Peyer's patch (tissue), 4 donors: ENCODE data around the gene C2orf81.

Experiments used
- POLR2A ChIP-seq, 2 donors: fragments of 450-650 bp; IDR thresholded peaks; one replicate each; pipeline ENCODE4 v1.5.1; 2017; ENCODE audit warnings: antibody characterized with exemption in 2 of 2, mild to moderate bottlenecking in 2 of 2, moderate library complexity in 2 of 2
- TF ChIP-seq, protein P1 (sequence below), 6 experiments: fragments of 450-650 bp in 4 of 6; fragments of 200-600 bp in 2 of 6; sonication (generic) in 1 of 6; IDR thresholded peaks; one replicate each; pipeline ENCODE4 v1.5.1; 2017 to 2019; ENCODE audit warnings: antibody characterized with exemption in 6 of 6, mild to moderate bottlenecking in 3 of 6, moderate library complexity in 1 of 6

DNA sequence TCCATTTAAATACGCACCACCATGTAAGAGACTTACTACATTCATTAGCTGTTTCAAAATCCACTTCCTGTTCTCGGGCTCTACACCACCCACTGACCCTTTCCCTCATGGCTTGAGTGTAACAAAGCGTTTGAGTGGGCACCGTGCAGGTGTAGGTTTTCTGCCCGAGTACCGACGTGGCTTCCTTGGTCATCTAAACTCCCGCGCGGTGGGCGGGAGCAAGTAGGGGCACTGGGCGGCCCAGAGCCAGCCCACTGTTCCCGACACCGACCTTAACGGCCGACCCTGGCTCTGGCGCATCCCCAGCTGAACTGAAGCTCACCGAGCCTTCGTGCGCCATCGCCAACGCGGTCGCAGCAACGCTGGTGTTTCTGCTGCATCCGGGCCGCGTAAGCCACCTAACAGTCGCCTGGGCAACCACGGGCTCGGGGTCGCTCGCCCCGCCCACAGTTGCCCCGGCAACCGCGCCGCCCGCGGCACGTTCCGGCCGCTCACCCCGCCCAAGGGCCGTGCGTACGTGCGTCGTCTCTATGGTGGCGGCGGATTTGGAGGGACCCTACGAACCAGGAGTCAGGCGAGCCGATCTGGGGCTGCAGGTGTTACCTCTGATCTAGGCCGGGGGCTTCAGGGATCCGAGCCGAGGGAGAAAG is at the start of gene C2orf81, which contains the start of gene WDR54:
- TF ChIP-seq, protein P1, sequence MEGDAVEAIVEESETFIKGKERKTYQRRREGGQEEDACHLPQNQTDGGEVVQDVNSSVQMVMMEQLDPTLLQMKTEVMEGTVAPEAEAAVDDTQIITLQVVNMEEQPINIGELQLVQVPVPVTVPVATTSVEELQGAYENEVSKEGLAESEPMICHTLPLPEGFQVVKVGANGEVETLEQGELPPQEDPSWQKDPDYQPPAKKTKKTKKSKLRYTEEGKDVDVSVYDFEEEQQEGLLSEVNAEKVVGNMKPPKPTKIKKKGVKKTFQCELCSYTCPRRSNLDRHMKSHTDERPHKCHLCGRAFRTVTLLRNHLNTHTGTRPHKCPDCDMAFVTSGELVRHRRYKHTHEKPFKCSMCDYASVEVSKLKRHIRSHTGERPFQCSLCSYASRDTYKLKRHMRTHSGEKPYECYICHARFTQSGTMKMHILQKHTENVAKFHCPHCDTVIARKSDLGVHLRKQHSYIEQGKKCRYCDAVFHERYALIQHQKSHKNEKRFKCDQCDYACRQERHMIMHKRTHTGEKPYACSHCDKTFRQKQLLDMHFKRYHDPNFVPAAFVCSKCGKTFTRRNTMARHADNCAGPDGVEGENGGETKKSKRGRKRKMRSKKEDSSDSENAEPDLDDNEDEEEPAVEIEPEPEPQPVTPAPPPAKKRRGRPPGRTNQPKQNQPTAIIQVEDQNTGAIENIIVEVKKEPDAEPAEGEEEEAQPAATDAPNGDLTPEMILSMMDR (IDR thresholded peaks at IDR 0.05), result no peak
- TF ChIP-seq POLR2A (IDR thresholded peaks at IDR 0.05), result no peak
